NCI-H524 (cell line): ENCODE results near the gene PRKN.

Experiments
- DNase-seq, 2 experiments: peaks; one replicate each; lab custom pipeline; 2025; lab: John Stamatoyannopoulos, UW

PRKN gene

DNA sequence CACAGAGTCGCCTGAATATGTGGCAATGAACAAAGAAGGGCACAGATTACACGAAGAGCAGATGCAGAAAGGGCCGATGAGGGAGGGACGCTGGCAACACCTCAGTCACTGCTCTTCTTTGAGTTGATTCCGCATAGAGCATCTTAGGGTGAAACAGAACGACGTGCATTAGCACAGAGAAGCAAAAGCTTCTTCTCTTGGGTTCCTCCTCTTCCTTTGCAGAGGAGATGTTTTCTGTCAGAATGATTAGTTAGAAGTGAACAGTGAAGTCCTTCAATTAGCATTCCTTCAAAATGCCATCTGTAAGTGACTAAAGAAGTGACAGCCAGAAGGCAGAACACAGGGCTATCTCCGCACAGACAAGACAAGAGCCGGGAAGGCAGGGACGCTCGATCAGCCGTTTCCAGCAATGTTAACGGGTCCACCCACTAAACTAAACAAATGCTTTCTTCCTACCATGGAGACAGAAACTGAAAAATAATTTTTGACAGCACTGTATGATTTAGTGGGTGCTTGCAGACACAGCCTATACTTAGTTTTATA is 1233.9 kb downstream of the PRKN start:
- no peak for DNase-seq

DNA sequence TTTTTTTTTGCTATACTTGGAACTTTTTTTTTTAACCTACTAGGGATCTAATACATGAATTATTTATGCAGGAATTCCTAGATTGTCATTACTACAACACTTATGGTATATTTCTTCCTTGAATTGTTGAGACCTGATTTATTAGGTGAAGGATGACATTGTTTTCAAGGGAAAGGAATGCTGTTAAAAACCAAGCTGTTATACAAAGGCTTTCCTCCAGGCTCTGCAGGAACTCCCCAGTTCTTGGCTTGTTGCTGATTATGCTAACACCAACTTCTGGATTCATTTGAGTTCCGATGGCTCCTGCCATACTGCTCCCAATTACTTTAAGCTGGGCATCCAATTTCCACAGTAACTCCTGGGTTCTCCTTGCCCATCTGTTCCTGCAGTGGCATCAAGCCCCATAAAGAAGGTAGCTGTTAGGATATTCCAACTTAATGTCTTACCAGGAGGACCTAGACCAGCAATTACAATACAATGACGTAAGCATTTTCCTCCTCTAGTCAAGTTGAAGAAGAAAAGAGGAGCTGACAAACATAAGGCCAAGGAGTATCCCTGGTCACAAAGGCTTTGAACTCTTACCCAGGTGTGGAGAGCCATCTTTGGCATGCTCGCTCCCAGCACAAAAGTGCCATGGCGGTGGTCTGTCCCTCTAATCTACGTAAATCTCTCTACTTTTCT is 1237.8 kb downstream of the PRKN start:
- DNase-seq = peak in 1 of 2 experiments; percentile 14

DNA sequence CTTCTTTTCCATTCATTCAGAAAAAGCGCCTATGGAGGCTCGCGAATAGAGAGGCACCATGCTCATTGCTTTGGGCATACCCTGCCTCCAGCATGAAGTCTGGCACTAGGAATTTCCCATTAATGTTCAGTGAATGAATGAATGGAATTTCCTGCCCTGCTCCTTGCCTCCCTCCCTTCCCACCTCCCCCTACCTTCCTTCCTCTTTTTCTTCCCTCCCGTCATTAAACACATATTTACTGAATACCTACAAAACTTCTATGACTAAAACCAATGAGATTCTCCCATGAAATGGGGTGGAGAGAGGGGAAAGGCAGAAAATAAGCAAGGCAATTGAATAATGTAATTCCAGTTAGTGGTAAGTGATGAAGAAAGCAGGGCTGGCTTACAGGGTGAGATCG is 1239.9 kb downstream of the PRKN start:
- no peak for DNase-seq

DNA sequence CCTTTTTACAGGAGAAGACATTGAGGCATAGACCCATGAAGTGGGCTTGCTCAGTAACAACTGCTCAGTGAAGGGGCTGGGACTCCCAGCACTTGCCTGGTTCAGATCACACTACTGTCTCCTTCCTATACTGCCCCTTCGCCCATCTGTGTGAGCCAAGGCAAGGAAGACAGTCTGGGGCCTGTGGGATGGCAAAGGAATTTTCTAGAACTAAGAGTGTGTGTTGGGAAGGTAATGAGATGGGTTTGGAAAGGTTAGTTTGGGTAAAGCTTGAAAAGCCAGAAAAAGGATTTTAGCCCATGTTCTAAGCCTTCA is 1240.4 kb downstream of the PRKN start:
- no peak for DNase-seq

GRCh38 chr6:161486361-161487216 is 1241.0 kb downstream of the PRKN start:
- no peak for DNase-seq

GRCh38 chr6:161482517-161482858 is 1245.1 kb downstream of the PRKN start:
- no peak for DNase-seq

GRCh38 chr6:161481786-161482516 is 1245.6 kb downstream of the PRKN start:
- DNase-seq = no peak

GRCh38 chr6:161480421-161481155 is 1247.0 kb downstream of the PRKN start:
- no peak for DNase-seq

DNA sequence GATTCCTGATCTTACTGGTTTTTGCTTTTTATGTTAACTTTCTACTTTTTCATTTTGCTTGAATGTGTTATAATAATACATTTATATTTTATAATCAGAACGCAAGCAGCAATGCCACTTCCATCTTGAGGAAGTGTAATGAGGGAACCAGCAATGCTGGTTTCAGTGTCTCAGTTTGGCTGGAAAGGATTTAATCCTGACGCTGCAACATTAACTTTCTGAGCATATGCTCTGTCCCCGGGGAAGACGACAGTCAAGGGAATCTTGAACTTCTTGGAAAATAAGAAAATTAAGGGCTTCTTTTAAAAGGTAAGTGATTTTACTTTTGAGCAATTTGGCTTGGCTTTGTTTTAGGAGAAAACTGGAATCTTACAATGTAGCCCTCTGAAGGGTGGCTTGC is 1248.2 kb downstream of the PRKN start:
- DNase-seq = no peak

GRCh38 chr6:161477876-161478425 is 1249.6 kb downstream of the PRKN start:
- no peak for DNase-seq

GRCh38 chr6:161476711-161477110 is 1250.9 kb downstream of the PRKN start:
- no peak for DNase-seq

DNA sequence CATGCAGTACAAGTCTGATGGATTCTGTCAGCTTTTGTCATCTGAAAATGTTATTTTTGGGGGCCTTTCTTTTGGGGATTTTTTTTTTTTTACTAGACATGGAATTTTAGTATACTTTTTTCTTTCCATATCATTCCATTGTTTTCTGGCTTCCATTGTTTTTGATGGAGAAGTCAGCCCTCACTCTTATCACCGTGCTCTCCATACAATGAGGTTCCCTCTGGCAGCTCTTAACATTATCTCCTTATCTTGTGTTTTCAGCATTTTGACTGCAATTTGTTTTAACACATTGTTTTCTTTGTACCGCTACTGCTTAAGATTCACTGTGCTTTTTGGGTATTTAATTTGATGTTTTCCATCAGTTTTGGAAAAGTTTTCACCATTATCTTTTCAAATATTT is 1262.2 kb downstream of the PRKN start:
- no peak for DNase-seq

- DNase-seq = no peak
Observed at GRCh38 chr6:161463071-161463470, 1264.5 kb downstream of the PRKN start.

DNA sequence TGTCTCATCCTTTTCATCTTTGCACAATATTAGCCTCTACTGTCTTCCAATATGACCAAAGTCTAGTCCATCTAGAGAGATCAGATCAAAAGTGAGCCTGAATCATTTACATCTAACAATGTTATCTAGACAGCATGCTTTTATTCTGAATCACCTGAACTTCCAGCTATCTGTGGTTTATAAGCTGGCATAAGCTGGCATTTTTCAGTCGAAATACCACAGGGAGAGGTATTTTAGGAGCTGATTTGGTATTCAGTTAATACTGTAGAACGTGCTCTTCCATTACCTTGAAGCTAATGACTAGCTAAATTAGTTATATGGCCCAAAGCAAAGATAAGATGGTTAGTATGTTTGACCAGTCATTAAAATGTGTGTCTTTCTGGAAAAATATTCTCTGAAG is 1265.4 kb downstream of the PRKN start:
- DNase-seq = no peak

GRCh38 chr6:161459008-161459615 is 1268.5 kb downstream of the PRKN start:
- no peak for DNase-seq

GRCh38 chr6:161458201-161458951 is 1269.2 kb downstream of the PRKN start:
- DNase-seq = no peak

GRCh38 chr6:161455848-161456247 is 1271.7 kb downstream of the PRKN start:
- DNase-seq = no peak

DNA sequence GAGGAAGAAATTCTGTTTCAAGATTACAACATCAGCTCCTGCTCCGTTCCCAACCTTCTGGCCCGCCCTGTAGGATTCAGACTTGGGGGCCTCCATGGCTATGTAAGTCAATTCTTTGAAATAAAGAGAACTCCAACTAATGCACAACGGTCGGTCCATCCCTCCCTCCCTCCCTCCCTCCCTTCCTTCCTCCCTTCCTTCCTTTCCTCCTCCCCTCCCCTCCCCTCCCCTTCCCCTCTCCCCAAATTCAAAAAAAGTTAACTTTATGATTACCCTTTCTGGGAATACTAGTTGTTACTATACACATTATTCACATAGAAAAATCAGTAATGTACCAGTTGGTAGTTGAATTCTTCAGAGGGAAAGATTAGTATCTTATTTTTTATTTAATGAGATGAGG is 1274.0 kb downstream of the PRKN start:
- DNase-seq = no peak

- DNase-seq = no peak
Observed at GRCh38 chr6:161452241-161452640, 1275.3 kb downstream of the PRKN start.

DNA sequence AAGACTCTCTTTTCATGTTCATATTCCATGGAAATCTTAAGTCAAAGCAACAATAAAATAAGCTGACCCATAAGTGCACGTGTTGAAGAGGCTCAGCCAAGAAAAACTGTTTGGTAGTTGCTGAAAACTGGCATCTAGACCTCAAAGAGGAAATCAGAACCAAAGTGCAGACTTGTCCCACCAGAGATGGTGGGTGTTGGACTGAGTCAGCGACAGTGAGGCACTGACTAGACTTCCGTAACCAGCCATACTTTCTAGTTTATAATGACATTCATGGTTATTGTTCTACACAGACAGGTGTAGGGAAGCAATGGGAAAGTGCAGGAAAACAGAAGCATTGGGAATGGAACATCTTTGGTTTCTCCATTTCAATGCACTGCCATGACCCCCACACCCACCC is 1278.0 kb downstream of the PRKN start:
- DNase-seq = no peak

- no peak for DNase-seq
Observed at GRCh38 chr6:161446949-161447348, 1280.6 kb downstream of the PRKN start.
